ENCODE results near the gene ABTB2. TPM values are rescaled to one million over a fixed set of nuclear protein-coding genes. Genes with fewer than 3 reads are reported as not detected.

The ABTB2 gene
- total RNA-seq, 4 donors from 2014 or later = 7.1 to 9.3 (median 7.7) TPM

DNA sequence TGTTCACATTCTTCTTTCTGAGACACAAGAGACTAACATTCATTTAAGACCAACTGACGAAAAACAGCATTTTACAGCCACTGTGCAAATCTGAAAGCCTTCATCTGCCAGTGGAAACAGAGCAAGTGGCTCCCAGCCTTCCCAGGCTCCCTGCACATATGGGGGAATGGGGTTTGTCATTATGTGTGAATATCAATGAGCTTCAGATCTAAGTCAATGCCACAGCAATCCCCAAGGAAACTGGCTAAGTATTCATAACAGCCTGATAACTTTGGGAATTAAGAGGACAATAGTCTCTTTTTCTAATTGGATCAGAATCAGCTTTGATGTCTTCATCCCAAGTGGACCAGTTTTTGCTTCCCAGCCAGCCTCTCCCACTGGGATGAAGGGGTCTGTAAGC lies 66.9 kb downstream of the ABTB2 start:
- DNase-seq (ENCODE audit: low spot score in 2 of 2) = no peak
- no peak for TF ChIP-seq CTCF (IDR thresholded peaks at IDR 0.05)
- TF ChIP-seq EP300 (IDR thresholded peaks at IDR 0.05) = no peak
- TF ChIP-seq POLR2A (IDR thresholded peaks at IDR 0.05) = no peak
- Histone ChIP-seq H3K36me3 (no peaks in the 10 kb centered on the region), H3K27ac (no peak overlapping the region), H3K4me1 (peaks cover 0 to 6% (median 0%) of the 10 kb centered on the region in 4 donors), H3K9me3 (no peaks in the 10 kb centered on the region), H3K27me3 (no peaks in the 10 kb centered on the region), H3K4me3 (no peak overlapping the region)
- 0% methylated on average over 1 of the region's 1 CpG for WGBS, 2 donors

DNA sequence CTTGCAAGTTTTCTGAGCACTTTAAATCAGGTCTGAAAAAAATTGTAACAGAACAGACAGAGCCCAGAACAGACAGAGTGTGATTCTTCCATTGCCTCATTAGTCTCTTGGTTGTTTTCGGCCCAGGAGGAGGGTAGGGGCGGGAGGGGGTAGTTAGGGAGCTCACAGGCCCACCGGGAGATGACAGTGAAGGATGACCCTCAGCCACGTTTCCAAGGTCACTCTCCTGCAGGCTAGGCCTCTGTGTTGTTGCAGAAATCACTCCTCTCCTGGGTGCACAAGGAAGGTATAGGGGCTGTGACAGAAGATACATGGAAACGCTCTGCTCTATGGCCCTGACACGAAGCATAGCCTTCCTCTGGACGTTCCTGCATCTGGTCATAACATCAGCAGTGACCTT lies 69.3 kb downstream of the ABTB2 start:
- DNase-seq (ENCODE audit: low spot score in 2 of 2) = no peak
- Histone ChIP-seq H3K4me1 (peaks cover 0 to 6% (median 0%) of the 10 kb centered on the region in 4 donors), H3K36me3 (no peaks in the 10 kb centered on the region), H3K27ac (no peak overlapping the region), H3K4me3 (no peak overlapping the region), H3K27me3 (peaks cover 0 to 2% of the 10 kb centered on the region in 2 donors), H3K9me3 (no peaks in the 10 kb centered on the region)
- TF ChIP-seq EP300 (IDR thresholded peaks at IDR 0.05) = no peak
- no peak for TF ChIP-seq POLR2A (IDR thresholded peaks at IDR 0.05)
- TF ChIP-seq CTCF (IDR thresholded peaks at IDR 0.05) = no peak
- 62 to 67% methylated on average over 7 of the region's 7 CpGs for WGBS, 2 donors

GRCh38 chr11:34284811-34285481 lies 72.9 kb downstream of the ABTB2 start:
- DNase-seq (ENCODE audit: low spot score in 2 of 2) = no peak
- Histone ChIP-seq H3K27me3 (peaks cover 0 to 2% of the 10 kb centered on the region in 2 donors), H3K4me3 (no peak overlapping the region), H3K27ac (no peak overlapping the region), H3K4me1 (peaks cover 0 to 9% (median 0%) of the 10 kb centered on the region in 4 donors), H3K9me3 (no peaks in the 10 kb centered on the region), H3K36me3 (no peaks in the 10 kb centered on the region)
- WGBS, 2 donors = 82 to 86% methylated on average over 17 of the region's 17 CpGs
- TF ChIP-seq CTCF (IDR thresholded peaks at IDR 0.05) (no peak), POLR2A (IDR thresholded peaks at IDR 0.05) (no peak), EP300 (IDR thresholded peaks at IDR 0.05) (no peak)

- Histone ChIP-seq H3K4me1 (peaks cover 0 to 9% (median 0%) of the 10 kb centered on the region in 4 donors), H3K9me3 (no peaks in the 10 kb centered on the region), H3K27ac (no peak overlapping the region), H3K4me3 (no peak overlapping the region), H3K27me3 (peaks cover 0 to 2% of the 10 kb centered on the region in 2 donors), H3K36me3 (no peaks in the 10 kb centered on the region)
- DNase-seq (ENCODE audit: low spot score in 2 of 2) = no peak
- WGBS, 2 donors = 66 to 68% methylated on average over 3 of the region's 3 CpGs
- TF ChIP-seq EP300 (IDR thresholded peaks at IDR 0.05) = no peak
These were observed 73.7 kb downstream of the ABTB2 start for GRCh38 chr11:34284156-34284555.

DNA sequence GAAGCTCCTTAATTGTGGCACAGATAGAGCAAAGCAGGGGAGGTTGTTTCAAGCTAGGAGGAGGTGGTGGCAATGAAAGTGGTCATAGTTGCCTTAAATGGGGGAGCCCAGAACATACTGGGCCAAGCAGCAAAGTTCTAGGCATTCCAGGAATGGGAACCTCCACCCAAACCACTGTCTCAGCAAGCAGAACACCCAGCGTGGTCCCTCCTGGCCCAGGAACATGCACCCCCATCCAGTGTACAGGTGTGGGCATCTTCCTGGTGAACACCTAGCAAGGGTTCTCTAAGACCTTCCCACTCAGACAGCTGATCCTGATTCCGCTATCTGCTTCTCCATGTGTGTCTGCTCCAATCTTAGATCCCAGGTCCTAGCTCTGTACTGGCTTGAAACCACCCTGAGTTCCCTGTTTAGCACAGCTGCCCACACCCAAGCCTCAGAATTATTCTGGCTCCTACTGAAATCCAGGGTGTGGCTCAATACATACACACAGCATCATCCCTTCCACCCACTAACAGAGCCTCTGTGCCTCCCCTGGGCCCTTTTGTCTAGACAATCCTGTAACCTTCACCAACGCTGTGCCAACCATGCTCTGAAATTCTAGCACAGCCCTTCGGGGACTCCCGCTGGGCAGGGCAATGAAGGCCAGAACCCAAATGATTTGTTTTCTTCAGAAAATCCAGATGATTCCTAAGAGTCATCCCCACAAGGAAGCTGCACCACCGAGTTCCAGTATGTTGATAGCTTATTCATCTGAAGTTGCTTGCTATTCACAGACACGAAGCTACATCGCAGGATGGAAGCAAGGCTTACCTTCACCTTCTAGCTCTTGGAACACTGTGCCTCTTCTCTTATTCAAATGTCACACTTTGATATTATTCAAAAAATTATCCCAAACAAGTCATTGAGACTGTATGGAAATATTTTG lies 76.6 kb downstream of the ABTB2 start:
- H3K4me3 ChIP-seq = no peak overlapping the region
- TF ChIP-seq EP300 (IDR thresholded peaks at IDR 0.05) (no peak), CTCF (IDR thresholded peaks at IDR 0.05) (no peak), POLR2A (IDR thresholded peaks at IDR 0.05) (no peak)
- no peak for DNase-seq (ENCODE audit: low spot score in 2 of 2)
- H3K4me1 ChIP-seq = peaks cover 0 to 16% (median 0%) of the 10 kb centered on the region in 4 donors
- peaks cover 0 to 2% of the 10 kb centered on the region in 2 donors for H3K27me3 ChIP-seq
- WGBS, 2 donors = 79 to 86% methylated on average over 8 of the region's 8 CpGs
- H3K36me3 ChIP-seq = no peaks in the 10 kb centered on the region
- peak overlapping the region in 1 of 4 donors; percentile 13 for H3K27ac ChIP-seq
- H3K9me3 ChIP-seq = no peaks in the 10 kb centered on the region

All from tibial nerve (tissue), 4 donors.